Glutamatergic neuron (in vitro differentiated cells): ENCODE results near the gene SLC38A10. TPM values are rescaled to one million over a fixed set of nuclear protein-coding genes. Genes with fewer than 3 reads are reported as not detected.

ENCODE experiments used
- DNase-seq: peaks from one replicate; pipeline ENCODE4 v3.0.0; 2022
- H3K27ac Mint-ChIP-seq: one replicate; pipeline ENCODE4 v1.8.0; 2020; ENCODE audit warnings: mild to moderate bottlenecking, mixed read lengths, inconsistent platforms; ENCODE audit not compliant: unreplicated experiment
- H3K27me3 Mint-ChIP-seq: one replicate; pipeline ENCODE4 v1.8.0; 2020; ENCODE audit warnings: mild to moderate bottlenecking, moderate library complexity, mixed read lengths, inconsistent platforms; ENCODE audit not compliant: unreplicated experiment
- H3K36me3 Mint-ChIP-seq: one replicate; pipeline ENCODE4 v1.8.0; 2020; ENCODE audit warnings: mild to moderate bottlenecking, mixed read lengths, inconsistent platforms; ENCODE audit not compliant: unreplicated experiment
- H3K4me1 Mint-ChIP-seq: one replicate; pipeline ENCODE4 v1.8.0; 2020; ENCODE audit warnings: mild to moderate bottlenecking, low read depth, mixed read lengths, inconsistent platforms; ENCODE audit not compliant: unreplicated experiment
- H3K4me3 Mint-ChIP-seq: one replicate; pipeline ENCODE4 v1.8.0; 2020; ENCODE audit warnings: mild to moderate bottlenecking, mixed read lengths, inconsistent platforms; ENCODE audit not compliant: unreplicated experiment
- H3K9me3 Mint-ChIP-seq: one replicate; pipeline ENCODE4 v1.8.0; 2020; ENCODE audit warnings: mild to moderate bottlenecking, moderate library complexity, mixed read lengths, inconsistent platforms; ENCODE audit not compliant: unreplicated experiment
- CTCF ChIP-seq: fragments of 200-600 bp; sonication (generic); IDR thresholded peaks from one replicate; pipeline ENCODE4 v1.5.0; 2021; ENCODE audit not compliant: partially characterized antibody, unreplicated experiment
- total RNA-seq: library from RNA; stranded (reverse); fragmentation: NEBNext Ultra II Directional; extraction: Animal tissue kit (Norgen Biotek cat#: 25700); gene quantifications from one replicate; pipeline ENCODE4 v1.2.1, GENCODE V29; 2021; ENCODE audit not compliant: unreplicated experiment

Gene SLC38A10
- total RNA-seq, 1 donor from 2014 or later, result 92.4 TPM

- DNase-seq, result no peak
- Mint-ChIP-seq H3K27ac (no peak overlapping the region), H3K36me3 (no peaks in the 10 kb centered on the region), H3K27me3 (peaks cover 2% of the 10 kb centered on the region), H3K9me3 (no peaks in the 10 kb centered on the region), H3K4me1 (no peaks in the 10 kb centered on the region), H3K4me3 (no peak overlapping the region)
- TF ChIP-seq CTCF, result no peak
Measured at GRCh38 chr17:81207610-81208581, 87.2 kb downstream of the SLC38A10 start.

- no peaks in the 10 kb centered on the region for H3K4me1 Mint-ChIP-seq
- no peak for TF ChIP-seq CTCF
- no peaks in the 10 kb centered on the region for H3K9me3 Mint-ChIP-seq
- no peaks in the 10 kb centered on the region for H3K36me3 Mint-ChIP-seq
- H3K27ac Mint-ChIP-seq, result no peak overlapping the region
- H3K27me3 Mint-ChIP-seq, result peaks cover 2% of the 10 kb centered on the region
- H3K4me3 Mint-ChIP-seq, result no peak overlapping the region
- DNase-seq, result no peak
Measured at GRCh38 chr17:81206657-81207056, 88.5 kb downstream of the SLC38A10 start.

DNA sequence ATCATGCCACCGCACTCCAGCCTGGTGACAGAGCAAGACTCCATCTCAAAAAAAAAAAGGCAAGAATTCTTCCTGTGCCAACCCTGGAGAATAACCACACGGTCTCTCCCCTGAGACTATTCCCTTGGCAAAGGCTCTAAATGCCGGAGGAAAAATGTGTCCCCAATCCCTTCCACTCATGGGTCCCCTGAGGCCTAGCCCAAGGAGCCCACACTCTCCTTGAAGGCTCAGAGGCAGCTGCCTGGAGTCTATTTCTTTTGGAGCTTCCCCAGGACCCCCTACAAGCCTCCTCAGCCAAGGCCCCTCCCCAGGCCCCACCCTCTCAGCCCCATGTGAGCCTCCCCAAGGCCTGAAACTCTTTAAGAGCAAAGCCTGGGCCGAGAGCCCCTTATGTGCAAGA, 88.9 kb downstream of the SLC38A10 start:
- no peak for DNase-seq

DNA sequence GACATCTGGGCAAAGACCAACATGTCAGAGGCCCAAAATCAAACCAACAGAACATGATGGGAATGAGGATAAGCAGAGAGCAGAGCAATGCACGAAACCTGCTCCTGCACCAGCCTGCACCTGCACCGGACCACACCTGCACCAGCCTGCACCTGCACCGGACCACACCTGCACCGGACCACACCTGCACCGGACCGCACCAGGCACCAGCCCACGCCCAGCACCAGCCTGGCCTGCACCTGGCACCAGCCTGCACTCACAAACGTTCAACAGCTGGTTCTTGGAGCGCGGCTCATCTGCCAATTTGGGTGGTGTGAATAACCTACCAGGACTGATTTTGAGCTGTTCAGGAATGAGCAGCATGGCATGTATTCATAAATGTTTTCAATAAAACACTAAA, 90.5 kb downstream of the SLC38A10 start:
- no peak for TF ChIP-seq CTCF
- peaks cover 2% of the 10 kb centered on the region for H3K9me3 Mint-ChIP-seq
- no peak overlapping the region for H3K27ac Mint-ChIP-seq
- peaks cover 3% of the 10 kb centered on the region for H3K4me1 Mint-ChIP-seq
- DNase-seq, result no peak
- H3K27me3 Mint-ChIP-seq, result peaks cover 2% of the 10 kb centered on the region
- H3K36me3 Mint-ChIP-seq, result no peaks in the 10 kb centered on the region
- no peak overlapping the region for H3K4me3 Mint-ChIP-seq

More for the DNA sequence above, 88.9 kb downstream of the SLC38A10 start:
- TF ChIP-seq CTCF, result no peak
- no peak overlapping the region for H3K4me3 Mint-ChIP-seq
- H3K27me3 Mint-ChIP-seq, result peaks cover 2% of the 10 kb centered on the region
- no peak overlapping the region for H3K27ac Mint-ChIP-seq
- no peaks in the 10 kb centered on the region for H3K4me1 Mint-ChIP-seq
- no peaks in the 10 kb centered on the region for H3K9me3 Mint-ChIP-seq
- no peaks in the 10 kb centered on the region for H3K36me3 Mint-ChIP-seq

GRCh38 chr17:81203136-81203535, 92.0 kb downstream of the SLC38A10 start:
- Mint-ChIP-seq H3K4me3 (no peak overlapping the region), H3K27ac (no peak overlapping the region), H3K9me3 (peaks cover 2% of the 10 kb centered on the region), H3K4me1 (peaks cover 3% of the 10 kb centered on the region), H3K27me3 (peaks cover 4% of the 10 kb centered on the region), H3K36me3 (no peaks in the 10 kb centered on the region)
- no peak for TF ChIP-seq CTCF
- DNase-seq, result no peak
